ENCODE measurements around the gene SLC35B4.

DNA sequence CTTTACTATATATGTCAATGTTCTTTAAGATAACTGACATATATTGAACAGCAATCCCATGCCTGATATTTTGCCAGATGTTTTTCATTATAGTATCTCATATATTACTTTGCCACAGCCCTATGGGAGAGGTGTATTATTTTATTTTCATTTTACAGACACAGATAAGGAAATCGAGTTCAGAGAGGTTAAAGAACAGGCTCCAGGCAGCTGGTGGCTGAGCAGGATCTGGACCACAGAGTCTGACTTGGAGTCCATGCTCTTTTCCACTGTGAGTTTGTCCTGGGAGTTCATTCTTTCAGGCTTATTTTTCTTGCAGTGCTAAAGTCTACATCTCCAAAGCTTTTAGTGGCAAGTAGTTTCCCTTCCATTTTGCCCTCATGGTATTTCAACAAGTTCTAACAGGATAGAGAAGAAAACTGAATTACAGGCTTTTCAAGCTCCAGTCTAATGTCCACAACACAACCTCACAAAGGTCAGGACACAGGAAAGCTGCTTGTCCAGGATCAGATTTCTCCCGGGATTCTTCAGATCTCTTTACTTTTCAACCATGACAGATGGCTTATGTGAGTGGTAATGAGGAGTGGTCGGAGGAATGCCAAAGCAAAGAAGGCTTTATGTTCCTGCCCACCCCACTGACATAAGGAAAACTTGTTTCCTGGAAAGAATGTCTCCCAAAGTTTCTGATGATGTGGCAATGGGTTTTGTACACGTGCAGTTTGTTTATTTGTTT, 13.1 kb upstream of the SLC35B4 start:
- TF ChIP-seq, protein P1, sequence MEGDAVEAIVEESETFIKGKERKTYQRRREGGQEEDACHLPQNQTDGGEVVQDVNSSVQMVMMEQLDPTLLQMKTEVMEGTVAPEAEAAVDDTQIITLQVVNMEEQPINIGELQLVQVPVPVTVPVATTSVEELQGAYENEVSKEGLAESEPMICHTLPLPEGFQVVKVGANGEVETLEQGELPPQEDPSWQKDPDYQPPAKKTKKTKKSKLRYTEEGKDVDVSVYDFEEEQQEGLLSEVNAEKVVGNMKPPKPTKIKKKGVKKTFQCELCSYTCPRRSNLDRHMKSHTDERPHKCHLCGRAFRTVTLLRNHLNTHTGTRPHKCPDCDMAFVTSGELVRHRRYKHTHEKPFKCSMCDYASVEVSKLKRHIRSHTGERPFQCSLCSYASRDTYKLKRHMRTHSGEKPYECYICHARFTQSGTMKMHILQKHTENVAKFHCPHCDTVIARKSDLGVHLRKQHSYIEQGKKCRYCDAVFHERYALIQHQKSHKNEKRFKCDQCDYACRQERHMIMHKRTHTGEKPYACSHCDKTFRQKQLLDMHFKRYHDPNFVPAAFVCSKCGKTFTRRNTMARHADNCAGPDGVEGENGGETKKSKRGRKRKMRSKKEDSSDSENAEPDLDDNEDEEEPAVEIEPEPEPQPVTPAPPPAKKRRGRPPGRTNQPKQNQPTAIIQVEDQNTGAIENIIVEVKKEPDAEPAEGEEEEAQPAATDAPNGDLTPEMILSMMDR (IDR thresholded peaks at IDR 0.05; ENCODE audit: insufficient read depth, low read depth, low read length), result no peak
- no peak for TF ChIP-seq EZH2 (IDR thresholded peaks at IDR 0.05; ENCODE audit: insufficient read depth, low read length)

All from astrocyte (in vitro differentiated cells and primary cell).